H1 (cell line): ENCODE measurements around the gene TCEA3. TPM values are rescaled to one million over a fixed set of nuclear protein-coding genes. Genes with fewer than 3 reads are reported as not detected.
A peak's percentile ranks its signal among the peaks of the same experiment; 100 is the strongest.

ENCODE experiments used
- CTCF ChIA-PET: fragments of 300-600 bp; sonication (Branson Sonifier 250); formaldehyde crosslinking; loops from one replicate; lab custom pipeline; 2021; ENCODE audit not compliant: partially characterized antibody; lab: Charles Lee
- POLR2A ChIA-PET: fragments of 300-600 bp; sonication (Branson Sonifier 250); formaldehyde crosslinking; loops from one replicate; lab custom pipeline; 2021; ENCODE audit warnings: inconsistent platforms; ENCODE audit not compliant: partially characterized antibody; lab: Charles Lee
- DNase-seq, 2 experiments: peaks; one replicate each; pipeline versions ENCODE4 v3.0.0 to v3.0.0-alpha.2; 2010 to 2022; ENCODE audit warnings: low spot score in 2 of 2, low read depth in 1 of 2, mixed read lengths in 1 of 2
- FAIRE-seq: peaks from 2 replicates; lab custom pipeline; 2011; peaks lifted over from hg19 to GRCh38; lab: Jason Lieb, UNC
- H2AFZ ChIP-seq: 2 replicates; pipeline ENCODE4 v1.8.1; 2012; ENCODE audit warnings: low read length, inconsistent platforms
- H2AK5ac ChIP-seq: 2 replicates; pipeline ENCODE4 v1.6.1; 2013; ENCODE audit warnings: low read depth, low read length
- H2BK120ac ChIP-seq: replicated peaks from 2 replicates; pipeline ENCODE3; 2013; ENCODE audit warnings: low read depth, low read length, inconsistent platforms
- H2BK12ac ChIP-seq: 2 replicates; pipeline ENCODE4 v1.6.1; 2013; ENCODE audit warnings: low read depth, low read length
- H2BK15ac ChIP-seq: 2 replicates; pipeline ENCODE4 v1.6.1; 2013; ENCODE audit warnings: low read length
- H2BK20ac ChIP-seq: 2 replicates; pipeline ENCODE4 v1.6.1; 2013; ENCODE audit warnings: low read length
- H2BK5ac ChIP-seq: 2 replicates; pipeline ENCODE4 v1.6.1; 2013; ENCODE audit warnings: low read depth, low read length
- H3K14ac ChIP-seq: 2 replicates; pipeline ENCODE4 v1.6.1; 2013; ENCODE audit warnings: inconsistent platforms; ENCODE audit not compliant: insufficient read length
- H3K18ac ChIP-seq: 2 replicates; pipeline ENCODE4 v1.6.1; 2013; ENCODE audit warnings: low read length; ENCODE audit errors: extremely low read depth
- H3K23ac ChIP-seq: 2 replicates; pipeline ENCODE4 v1.6.1; 2013; ENCODE audit warnings: inconsistent platforms; ENCODE audit not compliant: insufficient read length
- H3K23me2 ChIP-seq: 2 replicates; pipeline ENCODE4 v1.6.1; 2013; ENCODE audit warnings: low read depth, low read length
- H3K27ac ChIP-seq: 2 replicates; pipeline ENCODE4 v1.6.1; 2011; ENCODE audit warnings: low read depth, low read length, inconsistent platforms
- H3K27me3 ChIP-seq, 4 experiments: replicated peaks in 1 of 4; 1 replicate in 1 of 4; 2 replicates in 3 of 4; pipeline versions ENCODE4 v1.6.1 to v1.8.1; 2011 to 2013; ENCODE audit warnings: low read length in 3 of 4, mild to moderate bottlenecking in 3 of 4, inconsistent platforms in 2 of 4, mixed read lengths in 2 of 4, moderate library complexity in 1 of 4; ENCODE audit not compliant: control insufficient read depth in 3 of 4, insufficient read depth in 3 of 4; ENCODE audit errors: extremely low read depth in 1 of 4
- H3K36me3 ChIP-seq, 4 experiments: 2 replicates each; pipeline versions ENCODE4 v1.6.1 to v1.8.1; 2011 to 2013; ENCODE audit warnings: mild to moderate bottlenecking in 4 of 4, low read length in 3 of 4, moderate library complexity in 2 of 4, control low read depth in 1 of 4, inconsistent platforms in 1 of 4; ENCODE audit not compliant: insufficient read depth in 4 of 4, control insufficient read depth in 2 of 4
- H3K4ac ChIP-seq: replicated peaks from 2 replicates; pipeline ENCODE3; 2013; ENCODE audit warnings: low read length, low read depth, mixed read lengths, inconsistent platforms; ENCODE audit not compliant: insufficient read length
- H3K4me1 ChIP-seq, 4 experiments: replicated peaks in 1 of 4; 1 replicate in 1 of 4; 2 replicates in 3 of 4; pipeline versions ENCODE4 v1.6.1 to v1.8.1; 2011 to 2013; ENCODE audit warnings: low read length in 3 of 4, inconsistent platforms in 2 of 4, mixed read lengths in 1 of 4; ENCODE audit not compliant: insufficient read depth in 4 of 4, control insufficient read depth in 3 of 4
- H3K4me2 ChIP-seq, 2 experiments: 2 replicates each; pipeline versions ENCODE4 v1.6.1 to v1.8.1; 2011 to 2013; ENCODE audit warnings: low read depth in 2 of 2, low read length in 2 of 2, control low read depth in 1 of 2, inconsistent platforms in 1 of 2, mild to moderate bottlenecking in 1 of 2; ENCODE audit not compliant: insufficient read depth in 1 of 2
- H3K4me3 ChIP-seq, 4 experiments: fragments of 200-600, 300-600 bp in 1 of 4; sonication (generic), shearing (Covaris generic), sonication (Bioruptor Twin) in 1 of 4; 2 replicates each; pipeline versions ENCODE4 v1.5.1 to v1.8.1; 2011 to 2016; ENCODE audit warnings: low read length in 4 of 4, low read depth in 3 of 4, control low read depth in 2 of 4, inconsistent platforms in 2 of 4, mild to moderate bottlenecking in 2 of 4, mixed read lengths in 1 of 4, moderate library complexity in 1 of 4; ENCODE audit not compliant: insufficient read depth in 2 of 4; ENCODE audit errors: extremely low read depth in 1 of 4
- H3K56ac ChIP-seq: replicated peaks from 2 replicates; pipeline ENCODE3; 2013; ENCODE audit warnings: low read depth, mild to moderate bottlenecking, mixed read lengths, low read length, inconsistent platforms; ENCODE audit not compliant: insufficient read length
- H3K79me1 ChIP-seq: 2 replicates; pipeline ENCODE4 v1.6.1; 2013; ENCODE audit warnings: low read depth, low read length, control low read depth
- H3K79me2 ChIP-seq, 2 experiments: 2 replicates each; pipeline versions ENCODE4 v1.6.1 to v1.8.1; 2012 to 2013; ENCODE audit warnings: low read length in 2 of 2, mild to moderate bottlenecking in 2 of 2, inconsistent platforms in 1 of 2; ENCODE audit not compliant: insufficient read depth in 2 of 2, control insufficient read depth in 1 of 2
- H3K9ac ChIP-seq, 4 experiments: replicated peaks in 1 of 4; 1 replicate in 1 of 4; 2 replicates in 3 of 4; pipeline versions ENCODE4 v1.6.1 to v1.8.1; 2011 to 2013; ENCODE audit warnings: low read depth in 3 of 4, low read length in 3 of 4, control low read depth in 2 of 4, mild to moderate bottlenecking in 2 of 4, moderate library complexity in 2 of 4, inconsistent platforms in 1 of 4; ENCODE audit errors: extremely low read depth in 1 of 4
- H3K9me3 ChIP-seq, 2 experiments: 2 replicates each; pipeline versions ENCODE4 v1.6.1 to v1.8.1; 2012 to 2013; ENCODE audit warnings: mild to moderate bottlenecking in 2 of 2, moderate library complexity in 2 of 2, control low read depth in 1 of 2, inconsistent platforms in 1 of 2, low read depth in 1 of 2, low read length in 1 of 2, mixed read lengths in 1 of 2; ENCODE audit not compliant: insufficient read depth in 2 of 2
- H4K20me1 ChIP-seq, 2 experiments: replicated peaks in 1 of 2; 2 replicates each; pipeline versions ENCODE3 to v1.8.1; 2011 to 2013; ENCODE audit warnings: inconsistent platforms in 2 of 2, low read length in 2 of 2, mild to moderate bottlenecking in 1 of 2; ENCODE audit not compliant: insufficient read depth in 2 of 2, control insufficient read depth in 1 of 2
- H4K5ac ChIP-seq: 2 replicates; pipeline ENCODE4 v1.6.1; 2013; ENCODE audit warnings: low read length, low read depth, mixed read lengths, inconsistent platforms; ENCODE audit not compliant: insufficient read length
- H4K8ac ChIP-seq: 2 replicates; pipeline ENCODE4 v1.8.0; 2013; ENCODE audit warnings: mild to moderate bottlenecking, moderate library complexity, low read length, inconsistent platforms; ENCODE audit not compliant: insufficient read depth; ENCODE audit errors: extremely low read depth
- H4K91ac ChIP-seq: replicated peaks from 2 replicates; pipeline ENCODE3; 2013; ENCODE audit warnings: low read length, mixed read lengths, inconsistent platforms; ENCODE audit not compliant: insufficient read length
- EZH2 ChIP-seq: fragments of 200-600 bp; sonication (generic); IDR thresholded peaks from 2 replicates; pipeline ENCODE4 v1.7.1; 2012; ENCODE audit warnings: low read depth, mild to moderate bottlenecking, moderate library complexity, low read length, inconsistent platforms; ENCODE audit not compliant: severe bottlenecking
- SP4 ChIP-seq: IDR thresholded peaks from 2 replicates; pipeline ENCODE4 v1.6.1; 2012; ENCODE audit warnings: low read length, inconsistent platforms
- SUZ12 ChIP-seq: fragments of 200-600 bp; sonication (generic); IDR thresholded peaks from 2 replicates; pipeline ENCODE4 v1.6.1; 2012; ENCODE audit warnings: mild to moderate bottlenecking, inconsistent platforms, low read length, moderate library complexity, mixed read lengths
- WGBS, 2 experiments: shearing (Covaris generic) in 1 of 2; methylation state at CpG; one replicate each; pipeline versions ENCODE4 v1.1.6 to v1.1.7; 2013 to 2015; ENCODE audit warnings: low lambda C conversion rate in 2 of 2, mixed read lengths in 2 of 2, inconsistent platforms in 1 of 2, low coverage in 1 of 2, missing lambda C conversion rate in 1 of 2; ENCODE audit not compliant: insufficient replicate concordance in 2 of 2, insufficient coverage in 1 of 2, insufficient read length in 1 of 2; ENCODE audit errors: extremely low coverage in 1 of 2, missing lambda C conversion rate in 1 of 2; 5-methylcytosine and 5-hydroxymethylcytosine counted together
- polyA plus RNA-seq, 7 experiments: library from polyadenylated mRNA; depleted of rRNA in 3 of 7; stranded (reverse) in 5 of 7; unstranded in 2 of 7; fragments of >200 nt in 5 of 7; fragments of 200-250 nt in 2 of 7; gene quantifications; 1 replicate in 5 of 7; 2 replicates in 1 of 7; 4 replicates in 1 of 7; pipeline versions ENCODE4 v1.2.1 to v1.2.3, GENCODE V29; 2011 to 2013; ENCODE audit warnings: missing spikeins in 2 of 7, mixed read lengths in 2 of 7
- total RNA-seq: library from RNA; stranded (reverse); fragmentation: NEBNext Ultra II Directional; extraction: Animal tissue kit (Norgen Biotek cat#: 25700); gene quantifications from 2 replicates; pipeline ENCODE4 v1.2.1, GENCODE V29; 2021
- TF ChIP-seq, protein P1 (sequence below): IDR thresholded peaks from 2 replicates; pipeline ENCODE4 v1.6.1; 2012; ENCODE audit warnings: inconsistent platforms

TCEA3 gene
- total and polyA plus RNA-seq, 2 of the 8 experiments (the other 6 are each of a cell fraction or from before 2014, with no cell fraction given) = 0.08 TPM; not detected in 1

DNA sequence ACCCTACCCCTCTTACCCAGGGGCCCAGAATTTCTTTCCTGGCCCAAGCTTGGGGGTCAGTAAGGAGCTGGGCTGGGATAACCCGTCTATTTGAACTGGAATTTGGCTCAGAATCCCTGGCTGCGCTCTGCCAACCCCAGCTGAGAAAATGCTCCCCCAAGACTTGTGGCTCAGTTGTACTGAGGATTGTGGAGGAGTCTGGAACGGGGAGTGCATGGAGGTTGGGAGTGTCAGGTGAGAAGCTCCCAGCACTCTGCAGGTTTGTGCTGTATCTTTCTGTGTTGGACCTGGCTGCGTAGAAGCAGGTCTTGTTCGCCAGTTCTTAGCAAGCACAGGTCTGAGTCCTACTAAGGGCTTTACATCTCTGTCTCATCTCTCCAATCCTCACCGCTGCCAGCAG lies 1.6 kb downstream of the TCEA3 start:
- H3K79me1 ChIP-seq = 0 out of 2 replicates have a peak, but pooled peaks cover 3% of the 10 kb centered on the region
- no peak overlapping the region for H2BK5ac ChIP-seq
- H3K4me1 ChIP-seq = peaks cover 1 to 11% (median 3%) of the 10 kb centered on the region in 4 experiments; a peak in 6 of 7 replicates
- H3K36me3 ChIP-seq = peaks cover 0 to 3% (median 0%) of the 10 kb centered on the region in 4 experiments; a peak in 2 of 8 replicates
- H3K9me3 ChIP-seq = no peaks in the 10 kb centered on the region; a peak in 1 of 4 replicates
- H2BK12ac ChIP-seq = no peak overlapping the region
- H3K14ac ChIP-seq = no peak overlapping the region
- no peak overlapping the region for H3K4ac ChIP-seq
- H3K23ac ChIP-seq = no peak overlapping the region
- DNase-seq = no peak
- H3K56ac ChIP-seq = no peak overlapping the region
- no peak overlapping the region for H3K18ac ChIP-seq
- CTCF ChIA-PET = interaction anchor here (0.7 to 3.4 kb wide), 9 partner anchors 10 to 117 kb away, joined by 3 to 29 read pairs (median 4); partner anchors contain the start of gene ASAP3
- no peak overlapping the region for H4K8ac ChIP-seq
- POLR2A ChIA-PET = interaction anchor here (0.9 kb wide), 1 partner anchor 61 kb away, joined by 3 read pairs; the partner anchor contains the start of gene ASAP3
- no peak overlapping the region for H2AFZ ChIP-seq
- H2BK120ac ChIP-seq = no peak overlapping the region
- no peak for FAIRE-seq
- peaks cover 14 to 24% of the 10 kb centered on the region in 2 experiments for H4K20me1 ChIP-seq
- H3K23me2 ChIP-seq = peaks cover 8% of the 10 kb centered on the region; the same call in 1 of the 2 replicates
- H2BK15ac ChIP-seq = no peak overlapping the region
- H4K91ac ChIP-seq = no peak overlapping the region
- TF ChIP-seq EZH2 (peak; percentile 50), SUZ12 (peak; percentile 18; the same call in 1 of the 2 replicates), SP4 (no peak)
- TF ChIP-seq, protein P1, sequence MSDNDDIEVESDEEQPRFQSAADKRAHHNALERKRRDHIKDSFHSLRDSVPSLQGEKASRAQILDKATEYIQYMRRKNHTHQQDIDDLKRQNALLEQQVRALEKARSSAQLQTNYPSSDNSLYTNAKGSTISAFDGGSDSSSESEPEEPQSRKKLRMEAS = no peak
- no peak overlapping the region for H4K5ac ChIP-seq
- no peak overlapping the region for H3K4me3 ChIP-seq
- H3K27ac ChIP-seq = no peak overlapping the region
- no peak overlapping the region for H2AK5ac ChIP-seq
- no peak overlapping the region for H2BK20ac ChIP-seq
- H3K9ac ChIP-seq = no peak overlapping the region; a peak in 1 of 7 replicates
- H3K79me2 ChIP-seq = no peaks in the 10 kb centered on the region
- peaks cover 73 to 91% (median 90%) of the 10 kb centered on the region in 4 experiments for H3K27me3 ChIP-seq
- no peak overlapping the region; a peak in 1 of 4 replicates for H3K4me2 ChIP-seq
- 64% methylated on average over 6 of the region's 6 CpGs; no CpG with 5 or more reads in 1 of the 2 experiments for WGBS, 2 experiments
